WI38 (cell line): Measurements from ENCODE around the gene FOXN3.

Experiments
- H3K4me3 ChIP-seq: 2 replicates; pipeline ENCODE4 v1.5.1; 2011; ENCODE audit warnings: low read depth, mild to moderate bottlenecking, control low read depth, low read length
- CTCF ChIP-seq: IDR thresholded peaks from 2 replicates; pipeline ENCODE4 v1.5.1; 2012; ENCODE audit warnings: low read depth, mild to moderate bottlenecking, control low read depth, low read length

FOXN3 gene

GRCh38 chr14:89143595-89143994 lies 273.4 kb downstream of the FOXN3 start:
- TF ChIP-seq CTCF, result no peak
- H3K4me3 ChIP-seq, result no peak overlapping the region

GRCh38 chr14:89142366-89142765 lies 274.7 kb downstream of the FOXN3 start:
- H3K4me3 ChIP-seq, result no peak overlapping the region
- no peak for TF ChIP-seq CTCF

- H3K4me3 ChIP-seq, result no peak overlapping the region
- TF ChIP-seq CTCF, result no peak
These were observed 275.2 kb downstream of the FOXN3 start for GRCh38 chr14:89141862-89142261.

GRCh38 chr14:89140326-89140725 lies 276.7 kb downstream of the FOXN3 start:
- no peak overlapping the region for H3K4me3 ChIP-seq
- no peak for TF ChIP-seq CTCF

GRCh38 chr14:89139404-89140247 lies 277.4 kb downstream of the FOXN3 start:
- TF ChIP-seq CTCF, result no peak
- H3K4me3 ChIP-seq, result no peak overlapping the region

GRCh38 chr14:89138846-89139245 lies 278.2 kb downstream of the FOXN3 start:
- no peak overlapping the region for H3K4me3 ChIP-seq
- no peak for TF ChIP-seq CTCF

- H3K4me3 ChIP-seq, result no peak overlapping the region
- TF ChIP-seq CTCF, result no peak
These were observed 279.4 kb downstream of the FOXN3 start for GRCh38 chr14:89137526-89138163.
